ENCODE results near the gene CCDC3.

CCDC3 gene

DNA sequence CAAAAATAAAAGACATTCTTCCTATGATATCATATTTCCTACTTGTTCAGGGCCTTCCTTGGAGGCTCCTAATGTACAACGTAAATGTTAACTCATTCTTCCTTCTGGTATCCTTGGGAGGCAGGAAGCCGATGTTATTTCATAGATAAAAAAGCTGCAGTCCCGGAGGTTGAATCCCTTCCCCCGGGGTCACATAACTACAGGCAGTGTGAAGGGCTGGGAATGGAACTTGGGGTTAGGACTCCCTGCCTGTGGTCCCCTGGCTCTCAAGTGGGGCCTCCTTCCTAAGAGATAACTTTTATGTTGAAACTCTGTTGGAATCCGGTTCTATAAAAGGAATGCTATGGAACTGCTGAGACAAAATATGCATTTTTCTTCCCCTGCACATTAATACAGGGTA lies 14.9 kb upstream of the CCDC3 start:
- no peak overlapping the region for H3K4me2 ChIP-seq (ENCODE audit: low read length)
- no peaks in the 10 kb centered on the region for H3K27me3 ChIP-seq (ENCODE audit: control insufficient read depth, low read length)
- H3K4me1 ChIP-seq (ENCODE audit: control insufficient read depth, low read length) = no peaks in the 10 kb centered on the region
- no peak overlapping the region for H3K27ac ChIP-seq (ENCODE audit: low read depth, low read length)
- no peaks in the 10 kb centered on the region for H3K79me2 ChIP-seq (ENCODE audit: control insufficient read depth, low read length)
- no peak overlapping the region for H3K4me3 ChIP-seq (ENCODE audit: low read length)
- H4K20me1 ChIP-seq (ENCODE audit: control insufficient read depth, insufficient read depth, low read depth, low read length) = no peaks in the 10 kb centered on the region
- H3K36me3 ChIP-seq (ENCODE audit: control insufficient read depth, low read length) = no peaks in the 10 kb centered on the region
- H3K9me2 ChIP-seq (replicated peaks; ENCODE audit: control insufficient read depth, low read length) = no peaks in the 10 kb centered on the region; the same call in 1 of the 2 replicates
- no peaks in the 10 kb centered on the region for H3F3A ChIP-seq (ENCODE audit: control insufficient read depth, insufficient read depth)
- TF ChIP-seq CTCF (IDR thresholded peaks at IDR 0.05; ENCODE audit: low read depth, low read length, poor library complexity, severe bottlenecking) (no peak), EZH2phosphoT487 (IDR thresholded peaks at IDR 0.05; ENCODE audit: borderline replicate concordance, low read length) (no peak)
- H3K9me3 ChIP-seq (ENCODE audit: control insufficient read depth, insufficient read depth, low read length) = no peaks in the 10 kb centered on the region

- H3K79me2 ChIP-seq (ENCODE audit: control insufficient read depth, low read length) = no peaks in the 10 kb centered on the region
- TF ChIP-seq CTCF (IDR thresholded peaks at IDR 0.05; ENCODE audit: low read depth, low read length, poor library complexity, severe bottlenecking) (no peak), EZH2phosphoT487 (IDR thresholded peaks at IDR 0.05; ENCODE audit: borderline replicate concordance, low read length) (no peak)
- no peaks in the 10 kb centered on the region for H3K9me3 ChIP-seq (ENCODE audit: control insufficient read depth, insufficient read depth, low read length)
- no peak overlapping the region for H3K27ac ChIP-seq (ENCODE audit: low read depth, low read length)
- no peaks in the 10 kb centered on the region for H3K4me1 ChIP-seq (ENCODE audit: control insufficient read depth, low read length)
- no peaks in the 10 kb centered on the region for H4K20me1 ChIP-seq (ENCODE audit: control insufficient read depth, insufficient read depth, low read depth, low read length)
- H3K27me3 ChIP-seq (ENCODE audit: control insufficient read depth, low read length) = no peaks in the 10 kb centered on the region; the same call in 1 of the 2 replicates
- no peaks in the 10 kb centered on the region; the same call in 1 of the 2 replicates for H3K9me2 ChIP-seq (replicated peaks; ENCODE audit: control insufficient read depth, low read length)
- H3F3A ChIP-seq (ENCODE audit: control insufficient read depth, insufficient read depth) = no peaks in the 10 kb centered on the region
- no peaks in the 10 kb centered on the region for H3K36me3 ChIP-seq (ENCODE audit: control insufficient read depth, low read length)
- no peak overlapping the region for H3K4me2 ChIP-seq (ENCODE audit: low read length)
- H3K4me3 ChIP-seq (ENCODE audit: low read length) = no peak overlapping the region
Observed at GRCh38 chr10:13006037-13006436, 4.5 kb upstream of the CCDC3 start.

DNA sequence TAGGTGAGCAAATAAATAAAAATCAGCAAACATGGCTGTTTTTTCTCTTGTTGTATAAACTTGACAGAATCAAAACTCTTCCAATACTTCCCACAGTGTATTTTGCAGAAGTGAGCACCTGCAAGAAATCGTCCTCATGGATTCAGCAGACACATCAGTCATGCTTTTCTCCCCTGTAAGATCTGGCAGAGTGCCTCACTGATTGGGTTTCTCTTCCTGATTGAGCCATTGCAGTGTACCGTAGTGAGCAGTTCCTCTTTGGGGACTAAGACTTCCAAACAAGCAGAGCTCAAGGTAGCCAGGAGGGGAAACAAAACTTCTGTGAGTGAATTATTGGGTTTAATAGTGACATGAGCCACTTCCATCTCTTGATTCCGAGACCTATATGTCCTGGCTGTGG lies 2.2 kb upstream of the CCDC3 start:
- TF ChIP-seq CTCF (IDR thresholded peaks at IDR 0.05; ENCODE audit: low read depth, low read length, poor library complexity, severe bottlenecking) (no peak), EZH2phosphoT487 (IDR thresholded peaks at IDR 0.05; ENCODE audit: borderline replicate concordance, low read length) (no peak)

More for the DNA sequence above, 2.2 kb upstream of the CCDC3 start:
- Histone ChIP-seq H3K9me2 (replicated peaks; ENCODE audit: control insufficient read depth, low read length) (no peaks in the 10 kb centered on the region; the same call in 1 of the 2 replicates), H4K20me1 (ENCODE audit: control insufficient read depth, insufficient read depth, low read depth, low read length) (no peaks in the 10 kb centered on the region), H3K4me2 (ENCODE audit: low read length) (no peak overlapping the region), H3K4me3 (ENCODE audit: low read length) (no peak overlapping the region), H3K27ac (ENCODE audit: low read depth, low read length) (no peak overlapping the region), H3F3A (ENCODE audit: control insufficient read depth, insufficient read depth) (no peaks in the 10 kb centered on the region), H3K27me3 (ENCODE audit: control insufficient read depth, low read length) (no peaks in the 10 kb centered on the region; the same call in 1 of the 2 replicates), H3K4me1 (ENCODE audit: control insufficient read depth, low read length) (no peaks in the 10 kb centered on the region), H3K36me3 (ENCODE audit: control insufficient read depth, low read length) (no peaks in the 10 kb centered on the region), H3K9me3 (ENCODE audit: control insufficient read depth, insufficient read depth, low read length) (no peaks in the 10 kb centered on the region), H3K79me2 (ENCODE audit: control insufficient read depth, low read length) (no peaks in the 10 kb centered on the region)

Measured in DOHH2 (cell line).